GM12878 (cell line): ENCODE data around the gene FHL5.

Experiments
- BRCA1 ChIP-seq: IDR thresholded peaks from 2 replicates; pipeline ENCODE4 v1.6.1; 2011; ENCODE audit warnings: low read depth, low read length, improper control_type of control experiment
- EGR1 ChIP-seq, 2 experiments: IDR thresholded peaks; 1 replicate in 1 of 2; 2 replicates in 1 of 2; pipeline ENCODE4 v1.6.1; 2011 to 2012; ENCODE audit warnings: low read depth in 2 of 2, low read length in 2 of 2, borderline replicate concordance in 1 of 2, mild to moderate bottlenecking in 1 of 2, moderate library complexity in 1 of 2
- GABPA ChIP-seq: IDR thresholded peaks from 2 replicates; pipeline ENCODE4 v1.6.1; 2014; ENCODE audit warnings: antibody characterized with exemption, low read depth, mild to moderate bottlenecking, inconsistent platforms
- POLR2A ChIP-seq: IDR thresholded peaks from 2 replicates; pipeline ENCODE4 v1.6.1; 2011; ENCODE audit warnings: low read depth, mild to moderate bottlenecking, low read length
- TAF1 ChIP-seq: IDR thresholded peaks from 2 replicates; pipeline ENCODE4 v1.6.1; 2011; ENCODE audit warnings: mild to moderate bottlenecking, low read depth, low read length, borderline replicate concordance
- TF ChIP-seq, protein P1 (sequence below), 3 experiments: IDR thresholded peaks in 2 of 3; conservative IDR thresholded peaks in 1 of 3; 2 replicates each; pipeline ENCODE4 v1.5.1; 2011; ENCODE audit warnings: low read depth in 3 of 3, low read length in 3 of 3, mild to moderate bottlenecking in 3 of 3, control low read depth in 2 of 3, moderate library complexity in 2 of 3, inconsistent platforms in 1 of 3, mixed read lengths in 1 of 3; ENCODE audit not compliant: control insufficient read depth in 2 of 3, insufficient read depth in 1 of 3; ENCODE audit errors: extremely low read depth in 1 of 3

DNA sequence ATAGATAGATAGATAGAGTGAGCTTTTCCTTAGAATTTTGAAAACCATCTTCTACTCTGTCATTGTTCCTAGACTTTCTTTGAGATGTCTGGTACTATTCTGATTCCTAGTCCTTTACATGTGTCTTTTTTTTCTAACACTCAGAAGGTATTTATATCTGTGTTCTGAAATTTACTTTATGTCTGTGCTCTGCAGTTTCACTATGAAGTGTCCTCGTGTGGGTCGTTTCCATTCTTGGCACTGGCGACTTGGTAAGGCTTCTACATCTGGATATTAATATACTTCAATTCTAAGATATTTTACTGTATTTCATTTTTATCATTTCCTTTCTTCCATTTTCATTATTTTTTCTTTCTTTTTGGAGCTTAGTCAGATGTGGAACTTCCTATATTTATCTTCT lies 87.0 kb downstream of the FHL5 start:
- no peak for TF ChIP-seq GABPA
- TF ChIP-seq, protein P1, sequence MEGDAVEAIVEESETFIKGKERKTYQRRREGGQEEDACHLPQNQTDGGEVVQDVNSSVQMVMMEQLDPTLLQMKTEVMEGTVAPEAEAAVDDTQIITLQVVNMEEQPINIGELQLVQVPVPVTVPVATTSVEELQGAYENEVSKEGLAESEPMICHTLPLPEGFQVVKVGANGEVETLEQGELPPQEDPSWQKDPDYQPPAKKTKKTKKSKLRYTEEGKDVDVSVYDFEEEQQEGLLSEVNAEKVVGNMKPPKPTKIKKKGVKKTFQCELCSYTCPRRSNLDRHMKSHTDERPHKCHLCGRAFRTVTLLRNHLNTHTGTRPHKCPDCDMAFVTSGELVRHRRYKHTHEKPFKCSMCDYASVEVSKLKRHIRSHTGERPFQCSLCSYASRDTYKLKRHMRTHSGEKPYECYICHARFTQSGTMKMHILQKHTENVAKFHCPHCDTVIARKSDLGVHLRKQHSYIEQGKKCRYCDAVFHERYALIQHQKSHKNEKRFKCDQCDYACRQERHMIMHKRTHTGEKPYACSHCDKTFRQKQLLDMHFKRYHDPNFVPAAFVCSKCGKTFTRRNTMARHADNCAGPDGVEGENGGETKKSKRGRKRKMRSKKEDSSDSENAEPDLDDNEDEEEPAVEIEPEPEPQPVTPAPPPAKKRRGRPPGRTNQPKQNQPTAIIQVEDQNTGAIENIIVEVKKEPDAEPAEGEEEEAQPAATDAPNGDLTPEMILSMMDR (IDR thresholded peaks at IDR 0.05 in 2 of 3, conservative IDR thresholded peaks at IDR 0.05 in 1 of 3; ENCODE audit: control insufficient read depth in 2 of 3, extremely low read depth in 1 of 3, insufficient read depth in 1 of 3, low read depth in 3 of 3, low read length in 3 of 3) = no peak
- TF ChIP-seq BRCA1 = no peak
- TF ChIP-seq TAF1 = no peak
- no peak for TF ChIP-seq POLR2A
- no peak for TF ChIP-seq EGR1 (IDR thresholded peaks at IDR 0.05; ENCODE audit: borderline replicate concordance in 1 of 2, low read depth in 2 of 2, low read length in 2 of 2)
